Spleen (tissue), 7 donors: ENCODE data around the gene STXBP4.

ENCODE experiments used
- POLR2A ChIP-seq, 3 donors: fragments of 450-650 bp; IDR thresholded peaks; one replicate each; pipeline ENCODE4 v1.5.1; 2017; ENCODE audit warnings: antibody characterized with exemption in 3 of 3, mild to moderate bottlenecking in 1 of 3
- TF ChIP-seq, protein P1 (sequence below), 11 experiments: fragments of 200-600 bp in 7 of 11; fragments of 450-650 bp in 4 of 11; sonication (generic) in 4 of 11; IDR thresholded peaks in 8 of 11; conservative IDR thresholded peaks in 3 of 11; 1 replicate in 7 of 11; 2 replicates in 4 of 11; pipeline versions ENCODE4 v1.4.0 to v1.8.0; 2016 to 2021; ENCODE audit warnings: antibody characterized with exemption in 11 of 11, inconsistent platforms in 4 of 11, mild to moderate bottlenecking in 1 of 11
- donor health status: DM: no; HTN: no; CAD: no; lungs with moderate emphysema.
- donor health status: DM: no; HTN: no; CAD: no.
- donor health status: DM: no; HTN: no; CAD: no.

DNA sequence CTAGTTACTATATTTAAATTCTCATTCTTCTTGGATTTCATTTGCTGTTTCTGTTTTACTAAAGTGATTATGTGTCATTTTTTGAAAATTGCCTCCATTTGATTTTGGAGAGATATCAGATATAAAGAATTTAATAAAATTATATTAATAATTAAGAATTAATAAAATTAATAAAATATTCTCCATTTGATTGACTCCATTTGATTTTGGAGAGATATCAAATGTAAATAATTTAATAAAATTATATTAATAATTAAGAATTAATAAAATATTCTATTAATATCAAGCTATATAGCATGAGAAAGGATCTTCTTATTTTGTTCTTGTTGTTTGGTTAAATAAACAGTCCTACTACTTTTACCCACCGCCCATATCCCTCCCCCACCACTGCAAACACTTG, 23.0 kb downstream of the STXBP4 start:
- TF ChIP-seq, protein P1, sequence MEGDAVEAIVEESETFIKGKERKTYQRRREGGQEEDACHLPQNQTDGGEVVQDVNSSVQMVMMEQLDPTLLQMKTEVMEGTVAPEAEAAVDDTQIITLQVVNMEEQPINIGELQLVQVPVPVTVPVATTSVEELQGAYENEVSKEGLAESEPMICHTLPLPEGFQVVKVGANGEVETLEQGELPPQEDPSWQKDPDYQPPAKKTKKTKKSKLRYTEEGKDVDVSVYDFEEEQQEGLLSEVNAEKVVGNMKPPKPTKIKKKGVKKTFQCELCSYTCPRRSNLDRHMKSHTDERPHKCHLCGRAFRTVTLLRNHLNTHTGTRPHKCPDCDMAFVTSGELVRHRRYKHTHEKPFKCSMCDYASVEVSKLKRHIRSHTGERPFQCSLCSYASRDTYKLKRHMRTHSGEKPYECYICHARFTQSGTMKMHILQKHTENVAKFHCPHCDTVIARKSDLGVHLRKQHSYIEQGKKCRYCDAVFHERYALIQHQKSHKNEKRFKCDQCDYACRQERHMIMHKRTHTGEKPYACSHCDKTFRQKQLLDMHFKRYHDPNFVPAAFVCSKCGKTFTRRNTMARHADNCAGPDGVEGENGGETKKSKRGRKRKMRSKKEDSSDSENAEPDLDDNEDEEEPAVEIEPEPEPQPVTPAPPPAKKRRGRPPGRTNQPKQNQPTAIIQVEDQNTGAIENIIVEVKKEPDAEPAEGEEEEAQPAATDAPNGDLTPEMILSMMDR (IDR thresholded peaks at IDR 0.05 in 8 of 11, conservative IDR thresholded peaks at IDR 0.05 in 3 of 11): no peak
- TF ChIP-seq POLR2A (IDR thresholded peaks at IDR 0.05): no peak
